Glutamatergic neuron (in vitro differentiated cells): Measurements from ENCODE around the gene RNASE8. TPM values are rescaled to one million over a fixed set of nuclear protein-coding genes. Genes with fewer than 3 reads are reported as not detected.

Experiments used
- DNase-seq: peaks from one replicate; pipeline ENCODE4 v3.0.0; 2022
- H3K27ac Mint-ChIP-seq: one replicate; pipeline ENCODE4 v1.8.0; 2020; ENCODE audit warnings: mild to moderate bottlenecking, mixed read lengths, inconsistent platforms; ENCODE audit not compliant: unreplicated experiment
- H3K27me3 Mint-ChIP-seq: one replicate; pipeline ENCODE4 v1.8.0; 2020; ENCODE audit warnings: mild to moderate bottlenecking, moderate library complexity, mixed read lengths, inconsistent platforms; ENCODE audit not compliant: unreplicated experiment
- H3K36me3 Mint-ChIP-seq: one replicate; pipeline ENCODE4 v1.8.0; 2020; ENCODE audit warnings: mild to moderate bottlenecking, mixed read lengths, inconsistent platforms; ENCODE audit not compliant: unreplicated experiment
- H3K4me1 Mint-ChIP-seq: one replicate; pipeline ENCODE4 v1.8.0; 2020; ENCODE audit warnings: mild to moderate bottlenecking, low read depth, mixed read lengths, inconsistent platforms; ENCODE audit not compliant: unreplicated experiment
- H3K4me3 Mint-ChIP-seq: one replicate; pipeline ENCODE4 v1.8.0; 2020; ENCODE audit warnings: mild to moderate bottlenecking, mixed read lengths, inconsistent platforms; ENCODE audit not compliant: unreplicated experiment
- H3K9me3 Mint-ChIP-seq: one replicate; pipeline ENCODE4 v1.8.0; 2020; ENCODE audit warnings: mild to moderate bottlenecking, moderate library complexity, mixed read lengths, inconsistent platforms; ENCODE audit not compliant: unreplicated experiment
- total RNA-seq: library from RNA; stranded (reverse); fragmentation: NEBNext Ultra II Directional; extraction: Animal tissue kit (Norgen Biotek cat#: 25700); gene quantifications from one replicate; pipeline ENCODE4 v1.2.1, GENCODE V29; 2021; ENCODE audit not compliant: unreplicated experiment
- TF ChIP-seq, protein P1 (sequence below): fragments of 200-600 bp; sonication (generic); IDR thresholded peaks from one replicate; pipeline ENCODE4 v1.5.0; 2021; ENCODE audit not compliant: partially characterized antibody, unreplicated experiment

Gene RNASE8
- total RNA-seq, 1 donor from 2014 or later: not detected

DNA sequence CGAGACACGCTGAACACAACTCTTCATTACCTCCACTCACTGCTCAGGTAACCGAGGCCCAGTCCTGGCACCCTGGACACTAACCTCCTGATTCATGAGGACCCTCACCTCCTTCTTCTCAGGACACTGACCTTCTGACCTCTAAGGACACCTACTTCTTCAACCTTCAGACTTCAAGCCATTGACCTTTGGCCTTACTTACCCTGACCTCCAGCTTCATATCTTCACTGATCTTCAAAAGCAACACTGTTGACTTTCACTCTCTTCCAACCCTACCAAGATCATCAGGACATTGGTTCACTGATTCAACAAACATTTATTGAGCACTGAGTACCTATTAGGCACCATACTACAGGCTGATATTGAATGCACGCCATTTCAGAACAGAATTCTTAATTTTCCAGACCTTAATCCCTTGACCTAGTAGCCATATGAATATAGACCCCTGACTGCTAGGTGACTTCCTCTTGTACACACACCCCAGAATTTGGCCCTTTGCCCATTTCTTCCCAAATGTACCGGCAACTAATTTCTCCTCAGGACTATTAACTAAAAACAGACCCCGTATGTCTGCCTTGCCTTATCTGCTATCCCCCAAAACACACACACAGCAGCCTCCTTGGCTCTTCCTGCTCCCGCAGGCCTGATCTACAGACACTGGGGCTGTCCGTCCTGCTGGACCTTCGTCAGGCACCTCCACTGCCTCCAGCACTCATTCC is 18.3 kb downstream of the RNASE8 start:
- Mint-ChIP-seq H3K4me1 (peaks cover 12% of the 10 kb centered on the region), H3K36me3 (peaks cover 18% of the 10 kb centered on the region), H3K4me3 (no peak overlapping the region), H3K27me3 (peaks cover 21% of the 10 kb centered on the region), H3K9me3 (peaks cover 14% of the 10 kb centered on the region), H3K27ac (no peak overlapping the region)
- DNase-seq: no peak
- TF ChIP-seq, protein P1, sequence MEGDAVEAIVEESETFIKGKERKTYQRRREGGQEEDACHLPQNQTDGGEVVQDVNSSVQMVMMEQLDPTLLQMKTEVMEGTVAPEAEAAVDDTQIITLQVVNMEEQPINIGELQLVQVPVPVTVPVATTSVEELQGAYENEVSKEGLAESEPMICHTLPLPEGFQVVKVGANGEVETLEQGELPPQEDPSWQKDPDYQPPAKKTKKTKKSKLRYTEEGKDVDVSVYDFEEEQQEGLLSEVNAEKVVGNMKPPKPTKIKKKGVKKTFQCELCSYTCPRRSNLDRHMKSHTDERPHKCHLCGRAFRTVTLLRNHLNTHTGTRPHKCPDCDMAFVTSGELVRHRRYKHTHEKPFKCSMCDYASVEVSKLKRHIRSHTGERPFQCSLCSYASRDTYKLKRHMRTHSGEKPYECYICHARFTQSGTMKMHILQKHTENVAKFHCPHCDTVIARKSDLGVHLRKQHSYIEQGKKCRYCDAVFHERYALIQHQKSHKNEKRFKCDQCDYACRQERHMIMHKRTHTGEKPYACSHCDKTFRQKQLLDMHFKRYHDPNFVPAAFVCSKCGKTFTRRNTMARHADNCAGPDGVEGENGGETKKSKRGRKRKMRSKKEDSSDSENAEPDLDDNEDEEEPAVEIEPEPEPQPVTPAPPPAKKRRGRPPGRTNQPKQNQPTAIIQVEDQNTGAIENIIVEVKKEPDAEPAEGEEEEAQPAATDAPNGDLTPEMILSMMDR: no peak

DNA sequence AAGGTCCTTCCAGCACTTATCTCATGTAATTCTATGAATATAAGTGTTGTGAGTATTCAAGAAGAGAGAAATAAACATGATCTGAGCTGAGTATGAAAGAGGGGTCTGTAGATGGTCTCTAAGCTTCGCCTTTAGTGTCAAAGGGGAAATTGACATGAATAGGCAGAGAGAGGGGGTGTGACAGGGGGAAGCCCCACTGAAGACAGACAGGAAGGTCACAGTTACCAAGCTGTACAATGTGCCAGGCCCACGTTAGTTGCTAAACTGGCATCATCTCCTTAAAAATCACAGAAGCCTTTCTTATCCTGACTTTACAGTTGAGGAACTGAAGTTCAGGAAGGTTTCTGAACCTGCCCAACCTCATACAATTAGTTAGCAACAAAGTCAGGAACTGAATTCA is 20.1 kb downstream of the RNASE8 start:
- TF ChIP-seq, protein P1: no peak
- no peak overlapping the region for H3K27ac Mint-ChIP-seq
- peaks cover 18% of the 10 kb centered on the region for H3K36me3 Mint-ChIP-seq
- H3K27me3 Mint-ChIP-seq: peaks cover 13% of the 10 kb centered on the region
- H3K9me3 Mint-ChIP-seq: peaks cover 15% of the 10 kb centered on the region
- no peak overlapping the region for H3K4me3 Mint-ChIP-seq
- H3K4me1 Mint-ChIP-seq: peaks cover 3% of the 10 kb centered on the region
- no peak for DNase-seq

DNA sequence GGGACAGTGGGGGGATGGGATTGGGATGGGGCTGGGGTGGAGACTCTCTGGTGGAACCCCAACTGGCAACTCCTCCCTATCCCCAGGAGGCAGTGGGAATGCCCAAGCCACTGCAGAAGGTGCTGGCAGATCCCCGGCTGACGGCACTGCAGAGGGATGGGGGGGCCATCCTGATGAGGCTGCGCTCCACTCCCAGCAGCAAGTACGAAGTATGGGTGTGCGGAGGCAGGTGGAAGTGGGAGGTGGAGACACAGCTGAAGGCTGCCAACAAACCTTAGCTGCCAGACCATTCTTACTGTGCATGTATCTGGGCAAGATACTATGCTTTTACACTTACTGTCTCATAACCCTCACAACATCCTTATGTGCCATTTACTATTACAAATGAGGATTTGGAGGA is 20.7 kb downstream of the RNASE8 start:
- Mint-ChIP-seq H3K27ac (no peak overlapping the region), H3K27me3 (peaks cover 11% of the 10 kb centered on the region), H3K9me3 (peaks cover 14% of the 10 kb centered on the region), H3K4me3 (no peak overlapping the region), H3K4me1 (peaks cover 1% of the 10 kb centered on the region), H3K36me3 (peaks cover 16% of the 10 kb centered on the region)
- TF ChIP-seq, protein P1: no peak
- no peak for DNase-seq

DNA sequence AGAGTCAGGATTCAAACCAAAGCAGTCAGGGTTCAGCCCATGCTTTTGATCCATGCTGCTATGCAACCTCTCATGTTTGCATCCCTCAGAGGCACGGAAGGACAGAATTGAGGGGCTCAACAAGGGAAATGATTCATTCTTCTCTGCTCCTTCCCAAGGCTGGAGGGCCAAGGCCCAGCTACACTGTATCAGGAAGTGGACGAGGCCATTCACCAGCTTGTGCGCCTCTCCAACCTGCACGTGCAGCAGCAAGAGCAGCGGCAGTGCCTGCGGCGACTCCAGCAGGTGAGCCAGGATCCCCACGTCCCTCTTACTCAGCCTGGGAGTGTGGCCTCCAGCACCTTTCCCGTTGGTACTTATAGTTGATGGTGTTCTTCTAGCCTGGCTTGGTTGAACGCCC is 21.1 kb downstream of the RNASE8 start:
- H3K27ac Mint-ChIP-seq: no peak overlapping the region
- no peaks in the 10 kb centered on the region for H3K4me1 Mint-ChIP-seq
- DNase-seq: no peak
- TF ChIP-seq, protein P1: no peak
- H3K9me3 Mint-ChIP-seq: peaks cover 11% of the 10 kb centered on the region
- no peak overlapping the region for H3K4me3 Mint-ChIP-seq
- H3K36me3 Mint-ChIP-seq: peaks cover 12% of the 10 kb centered on the region
- peaks cover 7% of the 10 kb centered on the region for H3K27me3 Mint-ChIP-seq

DNA sequence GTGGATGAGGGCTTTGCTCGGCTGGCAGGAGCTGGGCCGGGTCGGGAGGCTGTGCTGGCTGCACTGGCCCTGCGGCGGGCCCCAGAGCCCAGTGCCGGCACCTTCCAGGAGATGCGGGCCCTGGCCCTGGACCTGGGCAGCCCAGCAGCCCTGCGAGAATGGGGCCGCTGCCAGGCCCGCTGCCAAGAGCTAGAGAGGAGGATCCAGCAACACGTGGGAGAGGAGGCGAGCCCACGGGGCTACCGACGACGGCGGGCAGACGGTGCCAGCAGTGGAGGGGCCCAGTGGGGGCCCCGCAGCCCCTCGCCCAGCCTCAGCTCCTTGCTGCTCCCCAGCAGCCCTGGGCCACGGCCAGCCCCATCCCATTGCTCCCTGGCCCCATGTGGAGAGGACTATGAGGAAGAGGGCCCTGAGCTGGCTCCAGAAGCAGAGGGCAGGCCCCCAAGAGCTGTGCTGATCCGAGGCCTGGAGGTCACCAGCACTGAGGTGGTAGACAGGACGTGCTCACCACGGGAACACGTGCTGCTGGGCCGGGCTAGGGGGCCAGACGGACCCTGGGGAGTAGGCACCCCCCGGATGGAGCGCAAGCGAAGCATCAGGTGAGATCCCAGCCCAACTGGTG is 24.0 kb downstream of the RNASE8 start:
- no peak for DNase-seq
- TF ChIP-seq, protein P1: no peak
- Mint-ChIP-seq H3K27me3 (peaks cover 11% of the 10 kb centered on the region), H3K4me3 (no peak overlapping the region), H3K27ac (no peak overlapping the region), H3K4me1 (peaks cover 2% of the 10 kb centered on the region), H3K9me3 (peaks cover 21% of the 10 kb centered on the region), H3K36me3 (peaks cover 5% of the 10 kb centered on the region)
